Amygdala (tissue), 56 donors: ENCODE results near the gene DBP.
A peak's percentile ranks its signal among the peaks of the same experiment; 100 is the strongest.

Experiments used
- DNase-seq, 56 donors: peaks; one replicate each; lab custom pipeline; 2025; lab: John Stamatoyannopoulos, UW

The DBP gene

GRCh38 chr19:48615231-48616040 lies 21.7 kb downstream of the DBP start:
- DNase-seq = no peak

DNA sequence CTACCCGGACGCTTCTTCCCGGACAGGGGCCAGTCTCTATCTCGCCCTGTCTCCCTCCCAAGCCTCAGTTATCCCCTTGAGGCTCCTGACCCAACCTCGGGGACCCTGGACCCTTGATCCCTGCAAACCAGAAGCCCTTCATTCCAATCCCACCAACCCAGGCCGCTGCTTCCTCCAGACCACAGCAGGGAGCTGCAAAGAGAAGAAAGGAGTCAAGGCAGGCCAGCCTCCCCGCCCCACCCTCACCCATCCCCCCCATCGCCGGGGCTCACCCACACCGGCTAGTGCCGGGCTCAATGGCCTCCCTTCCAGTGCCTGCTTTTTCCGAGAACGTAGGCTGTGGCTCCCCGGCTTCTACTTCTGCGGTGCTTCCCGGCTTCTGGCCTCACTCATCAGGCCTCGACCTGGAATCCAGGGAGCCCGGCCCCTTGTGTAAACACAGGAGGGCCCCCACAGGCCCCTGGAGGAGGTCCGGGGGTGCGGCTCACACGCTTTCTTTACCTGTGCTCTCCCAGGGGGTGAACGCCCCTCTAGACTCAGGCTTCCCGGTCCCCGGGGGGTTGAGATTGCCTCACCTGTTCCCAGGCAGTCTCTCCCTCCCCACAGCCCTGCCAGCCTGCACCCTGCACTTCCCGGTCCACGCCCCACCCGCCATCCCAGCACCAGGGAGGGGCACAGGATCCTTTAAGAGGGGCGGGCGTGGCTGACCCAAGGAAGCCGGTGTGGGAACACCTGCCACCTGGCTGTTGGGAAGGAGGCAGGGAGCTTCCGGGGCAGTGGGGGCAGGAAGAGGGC lies 22.5 kb downstream of the DBP start, which contains the start of gene FAM83E:
TSS of gene FAM83E (minus strand) at position 641 of the 795 bp plus-strand sequence. CDS start 1,704 bp downstream, outside the sequence.
- DNase-seq = no peak

GRCh38 chr19:48613852-48614435 lies 23.2 kb downstream of the DBP start:
- no peak for DNase-seq

DNA sequence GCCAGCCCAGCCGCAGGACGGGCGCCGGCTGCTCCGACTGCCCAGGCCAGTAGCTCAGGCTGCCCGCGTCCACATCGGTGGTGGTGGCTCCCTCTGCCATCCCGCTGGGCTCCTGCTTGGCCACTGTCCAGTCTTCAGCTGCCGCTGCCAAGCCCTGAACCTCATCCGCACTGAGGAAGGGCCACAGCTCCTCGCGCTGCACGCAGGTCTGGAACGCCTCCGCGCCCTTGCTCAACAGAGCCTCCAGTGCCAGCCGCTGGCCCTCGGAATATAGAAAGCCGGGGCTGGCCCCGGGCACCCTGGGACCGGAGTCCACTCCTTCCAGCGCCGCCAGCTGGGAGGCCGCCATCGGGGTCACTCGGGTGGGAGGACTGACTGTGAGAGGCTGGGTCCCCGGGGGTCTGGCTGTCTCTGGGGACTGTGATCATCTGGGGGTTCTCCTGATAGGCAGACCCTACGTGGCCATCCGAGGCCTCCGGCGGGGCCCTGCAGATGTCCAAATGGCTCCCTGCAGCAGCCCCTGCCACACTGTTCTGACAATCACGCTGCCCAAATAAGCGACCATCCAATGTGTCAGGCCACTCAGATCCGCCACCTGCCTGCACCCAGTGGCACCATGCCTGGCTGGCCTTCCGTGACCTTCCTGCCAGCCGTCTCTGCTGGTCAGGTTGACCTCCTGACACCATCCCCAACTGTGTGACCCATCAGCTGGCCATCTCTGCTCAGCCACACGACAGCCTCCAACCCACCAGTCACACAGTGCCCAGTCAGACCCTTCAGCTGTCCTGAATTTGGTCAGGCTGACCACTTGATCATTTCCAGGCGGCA lies 23.9 kb downstream of the DBP start:
- peak in 29 of 56 donors; percentile 7 to 81 (median 48) for DNase-seq

DNA sequence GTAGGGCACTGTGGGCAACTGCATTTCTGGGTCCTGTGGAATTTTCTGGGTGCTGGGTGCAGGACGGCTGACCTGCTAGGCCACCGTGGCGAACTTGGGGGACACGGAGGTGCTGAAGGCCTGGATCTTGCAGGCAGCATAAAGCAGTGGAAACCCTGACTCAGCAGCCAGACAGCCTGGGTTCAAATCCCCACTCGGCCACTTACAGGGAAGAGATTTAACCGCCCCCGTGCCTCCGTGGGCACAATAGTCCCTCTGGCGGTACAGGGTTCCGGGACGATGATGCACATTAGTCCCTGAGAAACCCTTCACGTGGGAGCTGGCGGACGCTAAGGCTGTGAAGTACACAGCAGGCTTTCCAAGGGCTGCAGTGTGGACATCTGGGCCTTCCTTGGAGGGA lies 25.3 kb downstream of the DBP start:
- no peak for DNase-seq

- no peak for DNase-seq
Measured at GRCh38 chr19:48609571-48610108, 27.5 kb downstream of the DBP start.

GRCh38 chr19:48608798-48609263 lies 28.3 kb downstream of the DBP start:
- DNase-seq = peak in 17 of 56 donors; percentile 9 to 58 (median 28)

DNA sequence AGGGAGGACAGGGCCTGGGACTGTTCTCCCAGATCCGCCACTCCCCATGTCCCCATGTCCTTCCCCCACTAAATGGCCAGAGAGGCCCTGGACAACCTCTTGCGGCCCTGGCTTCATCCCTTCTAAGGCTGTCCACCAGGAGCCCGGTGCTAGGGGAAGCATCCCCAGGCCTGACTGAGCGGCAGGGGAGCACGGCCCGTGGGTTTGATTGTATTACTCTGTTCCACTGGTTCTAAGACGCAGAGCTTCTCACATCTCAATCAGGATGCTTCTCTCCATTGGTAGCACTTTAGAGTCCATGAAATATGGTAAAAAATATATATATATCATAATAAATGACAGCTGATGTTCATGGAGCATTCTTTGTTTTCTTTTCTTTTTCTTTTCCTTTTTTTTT lies 29.8 kb downstream of the DBP start:
- no peak for DNase-seq

DNA sequence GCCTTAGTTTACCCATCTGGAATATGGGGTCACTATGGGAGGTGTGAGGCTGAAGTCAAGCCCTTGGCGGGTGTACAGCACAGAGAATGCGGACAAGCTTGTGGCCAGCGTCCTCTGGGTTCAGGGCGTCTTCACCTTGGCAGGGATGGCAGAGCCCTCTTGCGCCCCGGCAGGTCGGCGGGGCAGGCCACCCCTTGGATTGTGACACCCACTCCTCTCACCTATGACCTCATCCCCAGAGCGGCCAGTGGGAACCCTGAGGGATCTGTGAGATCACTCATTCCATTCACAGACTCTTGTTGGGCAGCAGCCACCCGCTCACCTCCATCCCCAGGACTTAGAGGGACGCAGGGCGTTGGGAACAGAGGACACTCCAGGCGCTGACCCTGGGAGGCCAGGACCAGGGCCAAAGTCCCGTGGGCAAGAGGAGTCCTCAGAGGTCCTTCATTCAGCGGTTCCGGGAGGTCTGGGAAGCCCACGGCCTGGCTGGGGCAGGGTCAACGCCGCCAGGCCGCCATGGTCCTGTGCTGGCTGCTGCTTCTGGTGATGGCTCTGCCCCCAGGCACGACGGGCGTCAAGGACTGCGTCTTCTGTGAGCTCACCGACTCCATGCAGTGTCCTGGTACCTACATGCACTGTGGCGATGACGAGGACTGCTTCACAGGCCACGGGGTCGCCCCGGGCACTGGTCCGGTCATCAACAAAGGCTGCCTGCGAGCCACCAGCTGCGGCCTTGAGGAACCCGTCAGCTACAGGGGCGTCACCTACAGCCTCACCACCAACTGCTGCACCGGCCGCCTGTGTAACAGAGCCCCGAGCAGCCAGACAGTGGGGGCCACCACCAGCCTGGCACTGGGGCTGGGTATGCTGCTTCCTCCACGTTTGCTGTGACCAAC lies 30.5 kb downstream of the DBP start, which contains the start of gene SPACA4:
TSS of gene SPACA4 (plus strand) at position 280 of the 896 bp plus-strand sequence. CDS start at position 517, 237 bp downstream.
- no peak for DNase-seq

DNA sequence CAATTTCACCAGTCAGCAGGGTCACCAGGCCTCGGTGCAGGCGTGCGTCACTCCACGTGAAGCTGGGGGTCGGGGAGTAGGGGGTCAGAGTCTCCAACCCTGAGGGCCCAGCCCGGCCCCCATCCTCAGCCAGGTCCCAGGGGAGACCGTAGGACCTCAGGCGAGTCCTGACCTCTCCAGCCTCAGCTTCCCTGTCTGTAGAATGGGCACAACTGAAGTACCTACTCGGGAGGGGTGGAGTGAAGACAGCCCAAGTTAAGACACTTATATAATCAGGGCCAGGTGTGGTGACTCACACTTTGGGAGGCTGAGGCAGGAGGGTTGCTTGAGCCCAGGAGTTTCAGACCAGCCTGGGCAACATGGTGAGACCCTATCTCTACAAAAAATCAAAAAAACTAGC lies 33.3 kb downstream of the DBP start:
- no peak for DNase-seq

DNA sequence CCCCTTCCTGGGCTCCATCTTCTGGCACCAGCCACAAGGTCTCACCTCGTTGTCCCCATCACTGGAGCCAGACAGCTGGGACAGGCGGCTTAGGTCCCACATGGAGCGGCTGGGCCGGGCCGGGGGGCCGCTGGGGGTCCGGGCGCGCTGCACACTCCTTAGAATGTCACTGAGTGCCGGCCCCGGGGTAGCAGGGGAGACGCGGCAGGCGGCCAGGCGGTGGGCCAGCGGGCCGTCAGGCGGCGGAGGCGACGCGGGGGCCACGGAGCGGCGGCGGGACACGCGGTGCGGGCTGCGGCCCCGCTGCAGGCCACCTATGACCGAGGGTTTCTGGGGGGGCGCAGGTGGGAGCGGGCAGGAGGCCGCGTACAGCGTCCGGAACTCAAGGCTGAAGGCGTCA lies 33.7 kb downstream of the DBP start:
- no peak for DNase-seq

DNA sequence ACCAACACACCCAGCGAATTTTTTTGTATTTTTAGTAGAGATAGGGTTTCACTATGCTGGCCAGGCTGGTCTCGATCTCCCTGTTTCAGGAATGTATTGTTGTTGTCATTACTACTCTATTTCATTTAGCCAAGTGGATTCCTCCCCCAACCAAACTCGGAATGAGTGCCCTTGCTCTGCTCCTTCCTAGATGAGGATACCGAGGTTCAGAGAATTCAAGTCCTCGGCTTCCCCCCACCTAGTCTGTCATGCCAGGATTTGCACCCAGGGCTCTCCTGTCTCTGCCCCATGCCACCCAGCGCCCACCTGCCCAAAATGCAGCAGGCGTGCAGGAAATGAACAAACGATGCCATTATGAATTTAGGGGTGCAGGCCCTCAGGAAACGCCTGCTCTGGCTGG lies 34.2 kb downstream of the DBP start:
- DNase-seq = no peak

GRCh38 chr19:48600679-48601417 lies 36.3 kb downstream of the DBP start:
- DNase-seq = no peak

GRCh38 chr19:48598996-48599700 lies 38.0 kb downstream of the DBP start:
- DNase-seq = no peak

- DNase-seq = no peak
Measured at GRCh38 chr19:48596679-48597465, 40.3 kb downstream of the DBP start.

- DNase-seq = no peak
Measured at GRCh38 chr19:48596237-48596636, 40.9 kb downstream of the DBP start.

- no peak for DNase-seq
Measured at GRCh38 chr19:48595833-48596232, 41.3 kb downstream of the DBP start.
